HepG2 (cell line): ENCODE data around the gene CST8.

Experiments used
- GMEB1 ChIP-seq: sonication (generic); formaldehyde crosslinking; IDR thresholded peaks from 2 replicates; pipeline ENCODE4 v1.5.1; 2020; ENCODE audit warnings: missing genetic modification reagents, mild to moderate bottlenecking, borderline replicate concordance
- NR2C2 ChIP-seq: sonication (generic); formaldehyde crosslinking; IDR thresholded peaks from 2 replicates; pipeline ENCODE4 v1.4.0; 2020; ENCODE audit warnings: missing genetic modification reagents, mild to moderate bottlenecking, moderate library complexity, borderline replicate concordance
- POLR2A ChIP-seq, 2 experiments: IDR thresholded peaks; 2 replicates each; pipeline ENCODE4 v1.6.1; 2011; ENCODE audit warnings: low read depth in 2 of 2, low read length in 2 of 2, mild to moderate bottlenecking in 1 of 2, moderate library complexity in 1 of 2; ENCODE audit not compliant: insufficient read depth in 1 of 2
- ZBTB10 ChIP-seq: sonication (generic); formaldehyde crosslinking; IDR thresholded peaks from 2 replicates; pipeline ENCODE4 v1.4.0; 2020; ENCODE audit warnings: missing genetic modification reagents, borderline replicate concordance
- ZBTB49 ChIP-seq: sonication (generic); formaldehyde crosslinking; IDR thresholded peaks from 2 replicates; pipeline ENCODE4 v1.4.0; 2020; ENCODE audit warnings: missing genetic modification reagents, borderline replicate concordance

GRCh38 chr20:23450877-23451276 lies 40.0 kb upstream of the CST8 start:
- TF ChIP-seq GMEB1 (CRISPR knock-in tag): no peak
- TF ChIP-seq NR2C2: no peak
- no peak for TF ChIP-seq ZBTB10 (CRISPR knock-in tag)
- no peak for TF ChIP-seq ZBTB49 (CRISPR knock-in tag)
- no peak for TF ChIP-seq POLR2A (IDR thresholded peaks at IDR 0.05; ENCODE audit: insufficient read depth in 1 of 2, low read depth in 2 of 2, low read length in 2 of 2)
